ENCODE data around the gene STPG1.
"Not testable (repeated sequence)": the region's sequence is repeated elsewhere in the genome, so short reads cannot be mapped to it uniquely, and the experiment has no call there.

Gene STPG1

GRCh38 chr1:24413350-24414163 lies at the start of gene STPG1:
TSS of gene STPG1 (minus strand) at chr1:24413782. CDS start at chr1:24401388, 12,394 bp downstream.
- DNase-seq = peak; percentile 90

- not testable (repeated sequence) for DNase-seq
Measured at GRCh38 chr1:24462128-24462527, 48.5 kb upstream of the STPG1 start.

GRCh38 chr1:24459551-24460266 lies 46.1 kb upstream of the STPG1 start:
- DNase-seq = no peak

- DNase-seq = no peak
Measured at GRCh38 chr1:24457866-24458265, 44.3 kb upstream of the STPG1 start.

GRCh38 chr1:24455272-24455671 lies 41.7 kb upstream of the STPG1 start:
- no peak for DNase-seq

- DNase-seq = no peak
Measured at GRCh38 chr1:24454673-24455072, 41.1 kb upstream of the STPG1 start.

- no peak for DNase-seq
Measured at GRCh38 chr1:24452922-24453485, 39.4 kb upstream of the STPG1 start.

GRCh38 chr1:24451746-24452145 lies 38.2 kb upstream of the STPG1 start:
- peak; percentile 44 for DNase-seq

- no peak for DNase-seq
Measured at GRCh38 chr1:24450857-24451397, 37.3 kb upstream of the STPG1 start.

GRCh38 chr1:24450316-24450715 lies 36.7 kb upstream of the STPG1 start:
- no peak for DNase-seq

- not testable (repeated sequence) for DNase-seq
Measured at GRCh38 chr1:24446446-24446845, 32.9 kb upstream of the STPG1 start.

- peak; percentile 29 for DNase-seq
Measured at GRCh38 chr1:24443241-24443656, 29.7 kb upstream of the STPG1 start.

- no peak for DNase-seq
Measured at GRCh38 chr1:24442764-24443163, 29.2 kb upstream of the STPG1 start.

GRCh38 chr1:24441996-24442668 lies 28.6 kb upstream of the STPG1 start:
- DNase-seq = no peak

GRCh38 chr1:24441480-24441879 lies 27.9 kb upstream of the STPG1 start:
- no peak for DNase-seq

GRCh38 chr1:24440436-24440835 lies 26.9 kb upstream of the STPG1 start:
- DNase-seq = no peak

GRCh38 chr1:24438423-24438901 lies 24.9 kb upstream of the STPG1 start:
- no peak for DNase-seq

GRCh38 chr1:24437631-24438396 lies 24.2 kb upstream of the STPG1 start:
- no peak for DNase-seq

- DNase-seq = no peak
Measured at GRCh38 chr1:24435782-24436365, 22.3 kb upstream of the STPG1 start.

GRCh38 chr1:24427545-24427862 lies 13.9 kb upstream of the STPG1 start:
- DNase-seq = no peak

GRCh38 chr1:24426744-24427544 lies 13.4 kb upstream of the STPG1 start:
- peak; percentile 82 for DNase-seq

Data from NCI-H1105 treated with DMSO at 0.1 percent for 48 hours (cell line).